Measurements from ENCODE around the gene SLC2A9.

SLC2A9 gene

GRCh38 chr4:9977518-9978031 lies 43.7 kb downstream of the SLC2A9 start:
- TF ChIP-seq REST (IDR thresholded peaks at IDR 0.05; ENCODE audit: insufficient read depth in 1 of 2, low read depth in 2 of 2, low read length in 2 of 2), result no peak
- no peak for TF ChIP-seq FOXP2 (optimal IDR thresholded peaks at IDR 0.05; ENCODE audit: borderline replicate concordance, extremely low read depth, extremely low read length, insufficient read depth)
- no peak for TF ChIP-seq SIN3A (IDR thresholded peaks at IDR 0.05; ENCODE audit: borderline replicate concordance, insufficient read depth, low read length)
- no peak for TF ChIP-seq TAF1 (IDR thresholded peaks at IDR 0.05; ENCODE audit: borderline replicate concordance, insufficient read depth, low read length)
- TF ChIP-seq POLR2AphosphoS5 (IDR thresholded peaks at IDR 0.05; ENCODE audit: low read depth, low read length), result no peak

- TF ChIP-seq REST (IDR thresholded peaks at IDR 0.05; ENCODE audit: insufficient read depth in 1 of 2, low read depth in 2 of 2, low read length in 2 of 2) (no peak), TAF1 (IDR thresholded peaks at IDR 0.05; ENCODE audit: borderline replicate concordance, insufficient read depth, low read length) (no peak), POLR2AphosphoS5 (IDR thresholded peaks at IDR 0.05; ENCODE audit: low read depth, low read length) (no peak), SIN3A (IDR thresholded peaks at IDR 0.05; ENCODE audit: borderline replicate concordance, insufficient read depth, low read length) (no peak), FOXP2 (optimal IDR thresholded peaks at IDR 0.05; ENCODE audit: borderline replicate concordance, extremely low read depth, extremely low read length, insufficient read depth) (no peak)
Observed at GRCh38 chr4:9976781-9977180, 44.5 kb downstream of the SLC2A9 start.

- TF ChIP-seq POLR2AphosphoS5 (IDR thresholded peaks at IDR 0.05; ENCODE audit: low read depth, low read length) (no peak), SIN3A (IDR thresholded peaks at IDR 0.05; ENCODE audit: borderline replicate concordance, insufficient read depth, low read length) (no peak), TAF1 (IDR thresholded peaks at IDR 0.05; ENCODE audit: borderline replicate concordance, insufficient read depth, low read length) (no peak), FOXP2 (optimal IDR thresholded peaks at IDR 0.05; ENCODE audit: borderline replicate concordance, extremely low read depth, extremely low read length, insufficient read depth) (no peak), REST (IDR thresholded peaks at IDR 0.05; ENCODE audit: insufficient read depth in 1 of 2, low read depth in 2 of 2, low read length in 2 of 2) (no peak)
Observed at GRCh38 chr4:9976293-9976692, 45.0 kb downstream of the SLC2A9 start.

- TF ChIP-seq SIN3A (IDR thresholded peaks at IDR 0.05; ENCODE audit: borderline replicate concordance, insufficient read depth, low read length) (no peak), REST (IDR thresholded peaks at IDR 0.05; ENCODE audit: insufficient read depth in 1 of 2, low read depth in 2 of 2, low read length in 2 of 2) (no peak), POLR2AphosphoS5 (IDR thresholded peaks at IDR 0.05; ENCODE audit: low read depth, low read length) (no peak), FOXP2 (optimal IDR thresholded peaks at IDR 0.05; ENCODE audit: borderline replicate concordance, extremely low read depth, extremely low read length, insufficient read depth) (no peak), TAF1 (IDR thresholded peaks at IDR 0.05; ENCODE audit: borderline replicate concordance, insufficient read depth, low read length) (no peak)
Observed at GRCh38 chr4:9971711-9972110, 49.6 kb downstream of the SLC2A9 start.
